CD14-positive monocyte (primary cell): ENCODE results near the gene TRAIP. TPM values are rescaled to one million over a fixed set of nuclear protein-coding genes. Genes with fewer than 3 reads are reported as not detected.

Source experiments
- DNase-seq, 3 donors: peaks; one replicate each; pipeline ENCODE4 v3.0.0-alpha.2; 2011 to 2022
- H2AFZ ChIP-seq: 2 replicates; pipeline ENCODE4 v1.6.0; 2012; ENCODE audit warnings: mild to moderate bottlenecking, low read depth, low read length, inconsistent platforms; ENCODE audit not compliant: insufficient read depth, poor library complexity, severe bottlenecking
- H3K27ac ChIP-seq, 2 donors: 1 replicate in 1 of 2; 2 replicates in 1 of 2; pipeline ENCODE4 v1.5.1; 2012 to 2013; ENCODE audit warnings: low read length in 2 of 2, control low read depth in 1 of 2, inconsistent platforms in 1 of 2, low read depth in 1 of 2, mild to moderate bottlenecking in 1 of 2
- H3K27me3 ChIP-seq, 2 donors: one replicate each; pipeline versions ENCODE4 v1.6.0 to v1.6.1; 2011 to 2013; ENCODE audit warnings: low read length in 2 of 2; ENCODE audit not compliant: control insufficient read depth in 2 of 2, insufficient read depth in 2 of 2
- H3K36me3 ChIP-seq, 2 donors: replicated peaks in 1 of 2; 1 replicate in 1 of 2; 2 replicates in 1 of 2; pipeline versions ENCODE4 v1.5.1 to v1.6.1; 2012 to 2013; ENCODE audit warnings: low read length in 2 of 2, control low read depth in 1 of 2, inconsistent platforms in 1 of 2, mild to moderate bottlenecking in 1 of 2; ENCODE audit not compliant: insufficient read depth in 2 of 2, control insufficient read depth in 1 of 2
- H3K4me1 ChIP-seq, 2 donors: 1 replicate in 1 of 2; 2 replicates in 1 of 2; pipeline versions ENCODE4 v1.5.1 to v1.6.1; 2012 to 2013; ENCODE audit warnings: low read length in 2 of 2, control low read depth in 1 of 2, inconsistent platforms in 1 of 2, mild to moderate bottlenecking in 1 of 2, moderate library complexity in 1 of 2; ENCODE audit not compliant: insufficient read depth in 2 of 2, control insufficient read depth in 1 of 2
- H3K4me2 ChIP-seq: replicated peaks from 2 replicates; pipeline ENCODE3; 2012; ENCODE audit warnings: low read length, moderate library complexity, mild to moderate bottlenecking; ENCODE audit not compliant: poor library complexity, severe bottlenecking; ENCODE audit errors: extremely low read depth
- H3K4me3 ChIP-seq, 3 experiments: fragments of 200-600 bp in 1 of 3; sonication (generic) in 1 of 3; replicated peaks in 1 of 3; 1 replicate in 2 of 3; 2 replicates in 1 of 3; pipeline ENCODE4 v1.5.1; 2011 to 2013; ENCODE audit warnings: low read length in 3 of 3, mild to moderate bottlenecking in 3 of 3, control low read depth in 2 of 3, low read depth in 2 of 3, inconsistent platforms in 1 of 3, moderate library complexity in 1 of 3
- H3K79me2 ChIP-seq: 2 replicates; pipeline ENCODE4 v1.6.0; 2012; ENCODE audit warnings: mild to moderate bottlenecking, control low read depth, inconsistent platforms, low read length, moderate library complexity; ENCODE audit not compliant: insufficient read depth
- H3K9ac ChIP-seq: 2 replicates; pipeline ENCODE4 v1.6.0; 2017; ENCODE audit warnings: low read length, mild to moderate bottlenecking; ENCODE audit not compliant: insufficient read depth, poor library complexity, severe bottlenecking
- H3K9me3 ChIP-seq, 2 donors: replicated peaks in 1 of 2; 1 replicate in 1 of 2; 2 replicates in 1 of 2; pipeline versions ENCODE4 v1.5.1 to v1.6.1; 2012 to 2013; ENCODE audit warnings: low read length in 2 of 2, control low read depth in 1 of 2; ENCODE audit not compliant: control insufficient read depth in 1 of 2, insufficient read depth in 1 of 2
- H4K20me1 ChIP-seq: 2 replicates; pipeline ENCODE4 v1.6.0; 2012; ENCODE audit warnings: mild to moderate bottlenecking, low read length, control low read depth, moderate library complexity; ENCODE audit not compliant: insufficient read depth
- H3K27ac Mint-ChIP-seq, 7 donors: one replicate each; pipeline ENCODE4 v1.8.0; 2020; ENCODE audit warnings: mild to moderate bottlenecking in 7 of 7, mixed read lengths in 7 of 7, moderate library complexity in 6 of 7, inconsistent platforms in 2 of 7
- H3K27me3 Mint-ChIP-seq, 3 donors: one replicate each; pipeline ENCODE4 v1.8.0; 2021 to 2022; ENCODE audit warnings: low read depth in 3 of 3, mild to moderate bottlenecking in 3 of 3, mixed read lengths in 3 of 3, moderate library complexity in 3 of 3, inconsistent platforms in 1 of 3
- H3K36me3 Mint-ChIP-seq, 2 donors: one replicate each; pipeline ENCODE4 v1.8.0; 2020; ENCODE audit warnings: mixed read lengths in 2 of 2, inconsistent platforms in 1 of 2, mild to moderate bottlenecking in 1 of 2
- H3K4me1 Mint-ChIP-seq: one replicate; pipeline ENCODE4 v1.8.0; 2020; ENCODE audit warnings: mild to moderate bottlenecking, mixed read lengths
- H3K4me3 Mint-ChIP-seq, 2 donors: one replicate each; pipeline ENCODE4 v1.8.0; 2020; ENCODE audit warnings: mild to moderate bottlenecking in 2 of 2, mixed read lengths in 2 of 2, moderate library complexity in 1 of 2
- H3K9me3 Mint-ChIP-seq, 7 donors: one replicate each; pipeline ENCODE4 v1.8.0; 2020 to 2022; ENCODE audit warnings: mixed read lengths in 7 of 7, mild to moderate bottlenecking in 6 of 7, moderate library complexity in 6 of 7, inconsistent platforms in 2 of 7
- CTCF ChIP-seq: fragments of 200-600 bp; IDR thresholded peaks from one replicate; pipeline ENCODE4 v1.8.0; 2022; ENCODE audit warnings: antibody characterized with exemption, mild to moderate bottlenecking
- WGBS: methylation state at CpG from one replicate; pipeline ENCODE4 v1.1.5; 2013; ENCODE audit warnings: missing lambda C conversion rate; ENCODE audit not compliant: insufficient coverage; 5-methylcytosine and 5-hydroxymethylcytosine counted together
- intact Hi-C, 2 donors: fragments of 100-400 bp; cut with micrococcal nuclease; formaldehyde crosslinking; loops; one replicate each; pipeline versions ENCODE4 v1.15.0 to v1.15.1; 2023
- polyA plus RNA-seq, 3 donors: library from polyadenylated mRNA; depleted of rRNA in 1 of 3; unstranded in 2 of 3; stranded (reverse) in 1 of 3; fragments of 300-500 nt in 2 of 3; fragments of >200 nt in 1 of 3; fragmentation: Illumina TruSeq in 2 of 3; gene quantifications; 1 replicate in 2 of 3; 2 replicates in 1 of 3; pipeline ENCODE4 v1.2.3, GENCODE V29; 2012 to 2021

Gene TRAIP
- polyA plus RNA-seq, 3 donors, result 0.68 to 1.1 (median 0.95) TPM

DNA sequence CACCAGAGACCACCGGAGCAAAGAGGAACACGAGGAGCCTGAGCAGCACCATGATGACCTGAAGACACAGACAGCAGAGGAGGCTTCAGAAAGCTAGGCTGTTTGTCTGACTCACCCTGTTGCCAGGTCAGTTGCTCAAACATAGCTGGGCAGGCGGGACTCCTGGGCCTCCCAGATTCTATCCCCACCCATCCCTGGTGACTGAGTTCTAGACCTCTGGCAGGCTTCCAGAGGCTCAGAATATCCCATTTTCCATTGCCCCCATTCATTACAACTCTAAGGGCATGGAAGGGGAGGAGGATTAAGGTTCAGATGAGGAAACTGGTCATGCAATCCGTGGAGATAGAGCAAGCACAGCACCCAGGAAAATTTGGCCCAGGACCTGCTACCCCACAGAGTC, 56.6 kb downstream of the TRAIP start, which contains the start of gene CDHR4:
CDHR4 (minus strand) TSS at position 113 of the 400 bp plus-strand sequence; CDS start at position 52, 61 bp downstream.
- intact Hi-C loops, result no loop called here
- no peak within 1 kb of the TSS for H2AFZ ChIP-seq
- H3K4me3 Mint-ChIP-seq, result no peak within 1 kb of the TSS

GRCh38 chr3:49799105-49799504, 57.3 kb downstream of the TRAIP start:
- no peaks in the 10 kb centered on the region for H4K20me1 ChIP-seq
- peak overlapping the region; percentile 34 for H3K9ac ChIP-seq
- no peak for DNase-seq
- no peak overlapping the region for H3K4me3 ChIP-seq
- Mint-ChIP-seq H3K4me3 (no peak overlapping the region), H3K9me3 (peaks cover 0 to 7% (median 0%) of the 10 kb centered on the region in 7 donors), H3K27ac (no peak overlapping the region), H3K27me3 (peaks cover 11 to 19% (median 14%) of the 10 kb centered on the region in 3 donors), H3K36me3 (peaks cover 0 to 3% of the 10 kb centered on the region in 2 donors), H3K4me1 (peaks cover 23% of the 10 kb centered on the region)
- H3K9me3 ChIP-seq, result no peaks in the 10 kb centered on the region
- WGBS, result 100% methylated on average over 1 of the region's 1 CpG
- H3K4me1 ChIP-seq, result peaks cover 8 to 20% of the 10 kb centered on the region in 2 donors
- H2AFZ ChIP-seq, result no peak overlapping the region
- no peak overlapping the region for H3K27ac ChIP-seq
- peaks cover 5% of the 10 kb centered on the region for H3K79me2 ChIP-seq
- no peaks in the 10 kb centered on the region for H3K36me3 ChIP-seq
- no peak for TF ChIP-seq CTCF
- intact Hi-C loops, result no loop called here
- no peak overlapping the region for H3K4me2 ChIP-seq
- H3K27me3 ChIP-seq, result peaks cover 0 to 5% of the 10 kb centered on the region in 2 donors

More for the DNA sequence above, 56.6 kb downstream of the TRAIP start, which contains the start of gene CDHR4:
- Mint-ChIP-seq H3K27me3 (peaks cover 11 to 21% (median 14%) of the 10 kb centered on the region in 3 donors), H3K9me3 (peaks cover 0 to 7% (median 0%) of the 10 kb centered on the region in 7 donors), H3K4me1 (peaks cover 29% of the 10 kb centered on the region), H3K27ac (no peak within 1 kb of the TSS), H3K36me3 (peaks cover 0 to 3% of the 10 kb centered on the region in 2 donors)
- H3K27ac ChIP-seq, result no peak within 1 kb of the TSS
- no peak within 1 kb of the TSS for H3K4me2 ChIP-seq
- H3K9me3 ChIP-seq, result no peaks in the 10 kb centered on the region
- no peak within 1 kb of the TSS for H3K4me3 ChIP-seq
- peaks cover 15 to 27% of the 10 kb centered on the region in 2 donors for H3K4me1 ChIP-seq
- H3K9ac ChIP-seq, result peak within 1 kb of the TSS; percentile 34
- H3K79me2 ChIP-seq, result peaks cover 12% of the 10 kb centered on the region
- DNase-seq, result no peak
- TF ChIP-seq CTCF, result no peak
- no CpG with 5 or more reads among the region's 4 CpGs for WGBS
- H3K36me3 ChIP-seq, result no peaks in the 10 kb centered on the region
- no peaks in the 10 kb centered on the region for H4K20me1 ChIP-seq
- H3K27me3 ChIP-seq, result peaks cover 0 to 5% of the 10 kb centered on the region in 2 donors
